HG03460 (cell line): ENCODE results near the gene BCOR.

Experiments used
- ATAC-seq: cut with Tn5 transposase; IDR thresholded peaks from one replicate; pipeline ENCODE4 v1.9.1; 2021; ENCODE audit not compliant: unreplicated experiment

The BCOR gene

DNA sequence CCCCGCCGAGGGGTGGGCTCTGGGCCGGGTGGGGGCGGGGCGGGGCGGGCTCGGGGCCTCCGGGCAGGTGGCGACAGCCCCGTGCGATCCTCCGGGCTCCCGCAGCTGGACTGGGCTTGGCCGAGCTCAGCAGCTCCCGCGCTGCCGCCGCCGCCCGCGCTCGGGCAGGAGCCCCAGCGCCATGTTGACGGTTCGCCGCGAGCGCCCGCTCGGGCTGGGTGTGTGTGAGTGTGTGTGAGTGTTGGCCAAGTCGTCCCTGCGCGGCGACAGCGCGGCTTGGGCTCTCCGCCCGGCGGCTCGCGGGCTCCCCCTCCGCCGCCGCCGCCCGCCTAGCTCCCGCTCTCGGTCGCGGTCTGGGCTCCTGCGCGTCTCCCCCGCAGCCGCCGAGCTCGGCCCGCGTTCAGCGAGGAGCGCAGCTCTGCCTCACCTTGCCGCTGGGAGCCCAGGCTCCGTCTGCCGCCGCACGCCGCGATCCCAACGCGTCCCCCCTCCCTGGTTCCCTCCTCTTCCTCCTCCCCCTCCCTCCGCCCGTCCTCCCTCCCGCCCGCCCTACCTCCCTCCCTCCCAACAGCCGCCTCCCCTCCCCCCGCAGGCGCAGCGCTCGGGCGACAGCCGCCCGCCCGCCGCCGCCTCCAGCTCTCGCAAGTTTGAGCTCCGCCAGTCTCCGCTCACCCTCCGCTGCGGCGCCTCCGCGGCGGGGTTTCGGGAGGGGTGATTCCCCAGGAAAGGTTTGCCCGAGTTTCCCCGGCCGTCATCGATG lies at the start of gene BCOR:
Gene BCOR (minus strand): TSS at position 455 of the 760 bp plus-strand sequence. CDS start 20,029 bp downstream, outside the sequence.
- peak; percentile 20 for ATAC-seq

DNA sequence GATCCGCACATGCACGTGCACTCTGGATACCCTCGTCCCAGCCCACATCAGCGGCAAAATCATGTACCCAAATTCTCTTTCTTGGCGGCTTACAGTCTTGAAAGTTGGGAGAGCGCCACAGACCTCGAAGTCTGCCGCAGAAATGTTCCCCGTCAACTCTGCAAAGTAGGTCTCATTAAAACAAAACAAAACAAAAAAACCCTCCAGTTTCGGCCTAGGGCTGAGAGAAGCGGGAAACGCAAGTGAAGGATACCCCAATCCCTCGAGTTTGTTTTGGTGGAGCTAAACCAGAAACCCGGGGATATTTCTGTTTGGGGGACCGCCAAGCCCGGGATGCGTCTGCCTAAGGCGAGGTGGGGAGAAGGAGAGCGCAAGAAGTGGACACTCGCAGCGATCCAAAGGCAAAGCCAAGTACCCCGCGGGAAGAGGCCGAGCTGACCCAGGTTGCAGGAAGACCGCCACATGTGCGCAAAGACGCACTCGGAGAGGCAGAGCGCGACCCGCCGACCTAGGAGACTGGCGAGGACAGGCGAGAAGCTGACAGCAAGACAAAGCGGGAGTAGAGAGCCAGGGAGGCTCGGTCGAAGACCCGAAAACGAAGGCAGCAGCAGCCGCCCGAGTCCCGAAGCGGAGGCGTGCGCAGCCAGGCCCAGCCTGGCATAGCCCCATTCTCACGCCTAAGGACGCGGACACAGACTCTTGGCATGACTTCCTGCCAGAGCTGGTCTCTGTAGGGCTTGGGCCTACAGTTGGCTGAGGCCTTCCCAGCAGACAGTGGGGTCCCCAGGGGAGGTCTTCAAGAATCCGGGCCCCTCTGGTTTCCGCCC lies 49.6 kb upstream of the BCOR start:
- no peak for ATAC-seq

DNA sequence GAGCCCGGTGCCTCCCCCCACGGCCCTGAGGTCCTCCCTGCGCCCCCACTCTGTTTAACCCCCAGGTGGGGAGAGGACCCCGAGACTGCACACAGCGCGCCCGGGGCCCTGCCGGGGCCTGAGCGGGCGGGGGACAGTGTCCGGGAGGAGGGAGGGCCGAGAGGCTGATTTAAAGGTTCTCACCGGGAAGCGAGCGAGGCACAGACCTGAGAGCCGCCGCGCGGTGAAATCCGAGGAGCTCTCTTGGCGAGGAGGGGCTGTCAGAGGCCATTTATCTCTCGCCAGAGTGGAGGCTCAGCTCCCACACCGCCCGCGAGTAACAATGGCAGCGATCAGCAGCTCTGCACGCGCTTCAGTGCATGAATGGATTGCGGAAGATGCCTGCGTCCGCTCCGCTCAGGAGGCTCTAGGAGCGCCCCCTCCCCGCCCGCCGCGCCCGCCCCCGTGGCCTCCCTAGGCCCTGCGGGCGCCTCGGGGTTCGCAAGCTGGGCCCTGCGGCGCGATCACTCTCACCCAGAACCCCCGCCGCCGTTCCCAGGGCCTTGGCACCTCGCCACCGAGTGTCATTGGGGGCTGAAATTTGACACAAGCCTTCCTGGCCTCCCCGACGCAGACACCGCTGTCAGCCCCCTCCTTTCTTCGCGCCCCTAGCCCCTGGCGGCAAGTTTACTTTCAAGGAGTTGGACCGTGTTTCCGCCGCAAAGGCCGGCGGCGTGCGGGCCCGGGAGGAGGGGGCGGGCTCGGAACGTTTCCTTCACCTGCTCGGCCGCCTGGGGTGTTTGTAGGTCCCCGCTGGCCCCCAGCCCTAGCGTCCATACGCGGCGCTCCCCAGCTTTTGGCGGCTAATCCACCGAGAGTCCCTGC lies 48.7 kb upstream of the BCOR start:
- no peak for ATAC-seq

DNA sequence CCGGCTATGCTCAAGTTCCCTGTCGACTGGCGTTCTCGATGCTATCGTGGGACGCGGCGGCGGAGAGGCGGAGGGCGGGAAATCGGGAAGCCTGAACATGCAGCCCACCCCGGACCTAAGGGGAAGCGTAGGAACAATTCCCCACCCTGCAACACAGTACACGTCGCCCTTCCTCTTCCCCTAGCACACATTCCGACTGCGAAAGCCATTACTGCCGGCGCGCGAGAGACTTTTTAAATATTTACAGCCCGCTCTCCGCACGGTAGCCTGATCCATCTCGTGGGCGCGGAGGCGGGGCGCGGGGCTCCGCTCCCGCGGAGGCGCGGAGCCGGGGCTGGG lies 48.1 kb upstream of the BCOR start:
- no peak for ATAC-seq

DNA sequence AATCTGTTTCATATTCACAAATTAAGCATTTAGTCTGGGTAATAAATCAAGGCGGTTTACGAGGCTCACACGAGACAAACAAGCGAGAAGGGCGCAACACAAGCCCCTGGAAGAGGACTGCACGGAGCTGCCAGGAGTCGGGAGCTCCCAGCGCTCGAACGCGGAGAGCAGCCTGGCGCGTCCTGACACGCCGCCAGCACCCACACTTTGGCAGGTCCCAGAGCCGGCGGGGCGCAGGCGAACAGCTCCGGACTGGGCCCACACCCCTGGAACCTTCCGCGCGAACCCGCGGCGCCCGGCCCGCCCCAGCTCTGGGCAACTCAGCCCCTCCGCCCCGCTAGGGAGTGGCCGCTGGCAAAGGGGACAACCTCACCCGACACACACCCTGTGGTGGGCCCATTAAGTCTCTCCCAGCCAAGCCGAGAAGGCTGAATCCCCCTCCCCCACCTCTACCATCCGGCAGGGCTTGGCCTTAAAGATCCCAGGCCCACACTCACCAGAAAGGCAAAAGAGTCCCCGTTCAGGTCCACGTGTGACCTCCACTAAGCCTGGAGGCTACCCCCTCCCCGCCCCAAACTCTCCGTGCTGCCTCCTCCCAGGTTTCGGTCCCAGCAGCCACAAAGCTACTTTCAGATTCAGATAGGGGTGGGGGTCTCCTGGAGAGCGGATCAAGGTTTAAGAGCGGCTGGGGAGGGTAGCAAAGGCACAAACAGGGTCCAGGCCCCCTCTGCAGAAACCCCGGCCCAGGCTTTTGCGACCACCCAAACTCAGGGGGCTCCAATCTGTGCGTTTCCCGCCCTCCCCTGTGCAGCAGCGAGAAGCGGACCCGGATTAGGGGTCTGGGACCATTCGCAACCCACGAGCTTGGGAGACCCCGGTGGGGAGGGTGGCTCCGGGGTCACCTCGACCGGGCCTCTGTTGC lies 47.5 kb upstream of the BCOR start:
- no peak for ATAC-seq

DNA sequence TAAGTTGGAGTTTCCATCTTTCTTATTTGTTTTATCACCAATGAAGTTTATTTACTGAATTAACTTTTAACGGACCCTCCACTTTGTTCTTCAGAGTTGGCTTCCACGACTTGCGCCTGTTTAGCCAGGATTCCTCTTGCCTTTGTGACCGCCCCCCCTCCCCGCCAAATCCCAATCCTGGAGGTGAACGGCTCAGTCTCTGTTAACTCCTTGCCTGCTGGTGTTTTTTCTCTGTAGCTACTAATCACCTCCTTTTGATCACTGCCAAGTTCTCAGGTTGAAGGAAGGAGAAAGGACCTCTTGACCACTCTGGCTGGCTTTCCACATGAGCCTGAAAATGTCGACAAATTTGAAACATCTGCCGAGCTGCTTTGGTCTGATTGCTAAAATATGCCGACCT lies 46.8 kb upstream of the BCOR start:
- no peak for ATAC-seq

DNA sequence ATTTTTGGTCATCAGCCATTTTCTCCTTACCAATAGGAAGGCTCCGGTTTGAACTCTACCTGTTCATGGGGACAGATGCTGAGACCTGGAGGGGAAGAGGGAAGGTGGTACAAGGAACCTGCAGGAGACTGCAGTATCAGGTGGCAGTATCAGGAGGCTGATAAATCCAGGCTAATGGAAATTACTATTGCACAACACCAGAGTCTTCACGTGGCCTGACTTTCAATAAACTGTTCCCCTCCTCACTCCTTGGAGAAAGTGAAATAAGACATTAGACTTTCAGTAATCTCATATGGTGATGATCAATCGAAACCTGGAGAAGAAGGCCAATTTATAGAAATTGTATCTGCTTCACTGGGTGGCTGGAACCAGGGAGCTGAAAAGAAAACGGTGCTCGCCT lies 46.2 kb upstream of the BCOR start:
- ATAC-seq: no peak

DNA sequence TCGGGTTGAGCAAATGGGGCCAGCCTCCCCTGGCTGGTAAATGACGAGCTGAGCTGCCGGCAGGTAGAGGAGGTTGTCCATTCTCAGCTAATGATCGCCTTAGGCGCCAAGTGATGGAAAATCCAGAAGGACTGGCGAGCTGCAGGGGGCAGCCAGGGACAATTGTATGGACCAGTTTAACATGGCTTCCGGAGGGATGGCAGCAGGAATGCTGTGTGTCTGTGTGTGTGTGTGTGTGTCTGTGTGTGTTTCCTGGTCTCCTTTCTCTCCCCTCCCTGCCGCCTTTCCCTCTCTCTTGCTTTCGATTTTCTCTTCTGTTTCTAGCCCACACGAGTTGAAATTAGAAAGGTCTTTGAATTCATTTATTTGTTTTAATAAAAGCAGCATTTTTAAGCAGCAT lies 45.2 kb upstream of the BCOR start:
- ATAC-seq: no peak

DNA sequence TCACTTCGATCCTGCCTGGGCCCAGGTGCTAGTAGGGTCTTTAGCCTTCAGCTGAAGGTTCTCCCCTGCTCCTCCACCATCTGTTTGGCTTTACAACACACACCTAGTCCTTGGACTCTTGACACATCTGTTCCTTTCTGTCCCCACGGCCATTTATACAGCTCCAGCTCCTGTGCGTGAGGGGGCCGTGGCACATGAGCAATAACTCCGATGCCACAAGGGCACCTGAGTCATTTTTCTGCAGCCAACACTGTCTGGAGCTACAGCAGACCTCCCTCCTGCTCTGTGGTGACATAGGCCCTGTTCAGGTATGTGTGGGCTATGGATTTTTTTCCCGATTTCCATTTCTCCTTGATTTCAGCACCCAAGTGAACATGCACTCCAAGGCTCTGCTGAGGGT lies 44.7 kb upstream of the BCOR start:
- ATAC-seq: no peak

DNA sequence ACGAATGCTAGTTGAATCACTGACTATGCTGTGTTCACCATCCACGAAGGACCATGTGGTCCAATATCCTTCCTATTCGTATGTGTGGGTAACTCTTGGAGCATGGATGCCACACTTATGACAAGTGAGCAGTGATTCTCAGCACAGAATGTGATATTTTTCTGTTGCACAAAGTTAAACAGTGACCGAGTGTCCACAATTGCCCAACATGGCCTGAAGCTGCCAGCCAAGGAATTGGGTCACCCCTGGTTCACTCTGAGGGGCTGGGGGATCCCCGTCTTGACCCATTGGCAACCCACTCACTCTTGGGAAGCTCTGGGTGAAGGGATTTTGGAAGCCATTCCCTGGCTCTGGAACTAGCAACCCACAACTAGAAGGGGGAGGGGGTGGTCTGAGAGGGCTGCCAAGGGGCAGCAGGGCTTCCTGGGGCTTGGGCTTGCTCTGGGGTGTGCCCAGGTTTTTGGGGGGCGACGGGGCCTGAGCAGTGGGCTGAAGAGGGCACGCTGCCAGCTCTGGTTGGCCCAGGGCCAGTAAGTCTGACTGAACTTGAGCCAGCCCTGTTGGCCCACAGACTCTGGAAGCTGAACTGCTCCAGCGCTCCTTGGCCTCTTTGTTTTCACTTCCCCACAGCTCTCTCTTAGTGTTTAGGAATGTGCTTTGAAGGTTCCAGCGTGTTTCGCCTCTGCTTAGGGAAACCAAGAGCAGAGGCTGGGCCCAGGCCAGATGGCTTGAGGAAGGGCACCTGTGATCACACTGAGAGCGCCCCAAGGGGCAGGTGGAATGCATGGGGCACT lies 43.1 kb upstream of the BCOR start:
- no peak for ATAC-seq

DNA sequence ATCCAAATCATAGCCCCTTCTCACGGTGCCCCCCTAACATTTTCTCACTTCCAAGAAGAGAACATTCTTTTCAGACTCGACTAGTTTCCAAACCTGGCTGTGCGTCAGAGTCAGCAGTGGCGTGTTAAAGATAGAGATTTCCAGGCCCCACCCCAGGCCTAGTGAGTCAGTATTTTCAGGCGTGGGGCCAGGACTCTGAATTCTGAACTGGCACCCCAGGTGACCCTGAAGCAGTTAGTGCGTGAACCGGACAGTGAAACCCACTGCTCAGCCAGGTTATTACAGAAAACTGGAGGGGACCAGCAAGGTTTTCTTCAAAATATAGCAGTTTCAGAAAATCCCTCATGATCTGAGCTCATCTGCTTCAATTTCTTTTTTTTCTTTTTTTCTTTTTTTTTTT lies 35.0 kb upstream of the BCOR start:
- ATAC-seq: no peak

DNA sequence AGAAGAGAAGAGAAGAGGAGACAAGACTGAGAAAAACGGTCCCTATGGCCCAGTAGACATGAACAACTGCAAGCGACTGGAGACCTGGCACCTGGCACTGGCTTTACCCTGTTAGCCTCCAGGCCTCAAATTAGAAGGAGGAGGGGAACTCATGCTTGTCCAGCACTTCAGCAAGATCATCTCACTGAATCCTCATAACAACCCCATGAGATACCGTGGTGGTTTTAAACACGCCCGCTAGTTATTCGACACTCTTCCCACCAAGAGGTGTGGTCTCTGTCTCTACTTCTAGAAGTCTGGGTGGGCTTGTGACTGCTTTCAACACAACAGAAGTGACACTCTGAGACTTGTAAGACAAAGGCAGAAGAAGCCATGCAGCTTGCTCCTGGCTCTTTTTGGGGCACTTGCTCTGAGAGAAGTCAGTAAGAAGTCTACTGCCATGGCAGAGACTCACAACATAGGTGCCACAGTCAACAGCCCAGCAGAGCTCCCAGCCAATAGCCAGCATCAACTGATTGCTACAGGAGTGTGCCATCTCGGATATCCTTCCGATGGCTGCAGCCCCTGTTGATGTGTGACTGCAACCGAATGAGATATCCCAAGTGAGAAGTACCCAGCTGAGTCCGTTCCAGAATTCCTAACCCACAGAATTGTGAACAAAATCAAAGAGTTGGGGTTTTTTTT lies 34.0 kb upstream of the BCOR start:
- ATAC-seq: no peak

DNA sequence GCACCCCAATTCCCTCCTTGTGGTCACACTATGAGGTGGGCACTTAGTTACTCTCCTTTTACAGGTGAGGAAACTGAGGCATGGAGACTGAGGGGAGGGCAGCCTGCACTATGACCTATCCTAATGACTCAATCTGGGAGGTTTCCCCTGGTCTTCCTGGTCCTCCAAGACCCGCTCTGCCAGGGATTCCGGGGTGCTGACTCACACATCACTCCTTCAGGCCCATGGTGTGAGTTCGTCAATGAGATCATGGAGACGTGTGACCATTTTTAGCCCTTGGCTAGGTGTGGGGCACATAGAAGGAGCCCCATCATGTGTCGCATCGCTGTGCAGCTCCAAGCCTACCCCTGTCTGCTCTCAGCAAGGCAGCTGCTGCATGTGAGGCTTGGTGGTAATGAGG lies 32.4 kb upstream of the BCOR start:
- no peak for ATAC-seq

DNA sequence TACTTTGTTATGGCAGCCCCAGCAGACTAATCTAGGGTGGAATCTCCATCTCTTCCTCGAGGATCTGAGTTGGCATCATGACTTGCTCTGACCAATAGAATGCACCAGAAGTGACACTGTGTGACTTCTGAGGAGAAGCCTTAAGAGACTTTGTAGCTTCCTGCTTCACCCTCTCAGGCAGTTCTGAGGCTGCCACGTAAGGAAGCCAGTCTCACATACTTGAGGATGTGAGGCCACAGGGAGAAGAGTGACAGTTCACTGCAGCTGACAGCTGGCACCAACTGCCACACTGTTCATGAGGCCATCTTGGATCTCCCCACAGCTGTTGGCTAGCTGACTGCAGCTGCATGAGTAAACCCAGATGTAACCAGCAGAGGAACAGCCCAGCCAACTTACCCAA lies 29.3 kb upstream of the BCOR start:
- ATAC-seq: no peak

DNA sequence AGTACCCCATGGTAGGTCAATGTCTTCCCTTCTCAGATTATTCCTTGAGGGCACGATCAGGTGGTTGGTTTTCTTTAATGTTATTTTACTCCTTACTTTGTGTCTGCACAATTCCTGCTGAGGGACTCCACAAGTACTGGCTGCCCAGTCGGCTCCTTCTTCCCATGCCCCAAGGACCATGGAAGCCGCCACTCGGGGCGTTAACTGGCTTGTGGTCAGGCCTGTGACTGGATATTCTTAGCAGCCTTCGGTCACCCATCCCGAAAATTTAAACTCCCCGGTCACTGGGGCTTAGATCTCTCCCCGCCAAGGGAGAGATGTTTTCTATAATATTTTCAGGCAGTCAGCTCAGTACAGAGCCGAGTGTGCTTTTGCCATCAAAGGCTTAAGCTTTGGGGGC lies 24.7 kb upstream of the BCOR start:
- no peak for ATAC-seq

DNA sequence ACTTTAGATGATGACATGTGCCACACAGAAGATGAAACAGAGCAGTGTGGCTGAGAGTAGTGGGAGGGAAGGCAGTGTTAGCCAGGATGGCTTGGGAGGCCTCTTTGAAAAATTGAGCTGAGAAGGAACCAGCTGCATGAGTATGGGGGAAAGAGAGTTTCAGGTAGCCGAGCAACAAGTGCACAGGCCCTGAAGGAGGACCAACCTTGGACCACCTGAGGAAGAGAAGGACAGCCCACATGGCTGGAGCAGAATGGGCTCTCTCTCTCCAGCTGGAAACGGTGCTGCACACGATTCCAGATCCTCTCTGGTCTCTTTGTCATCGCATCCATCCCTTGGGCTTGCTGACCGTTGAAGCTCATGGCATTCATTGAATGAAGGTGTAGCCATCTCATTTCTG lies 23.9 kb upstream of the BCOR start:
- no peak for ATAC-seq

DNA sequence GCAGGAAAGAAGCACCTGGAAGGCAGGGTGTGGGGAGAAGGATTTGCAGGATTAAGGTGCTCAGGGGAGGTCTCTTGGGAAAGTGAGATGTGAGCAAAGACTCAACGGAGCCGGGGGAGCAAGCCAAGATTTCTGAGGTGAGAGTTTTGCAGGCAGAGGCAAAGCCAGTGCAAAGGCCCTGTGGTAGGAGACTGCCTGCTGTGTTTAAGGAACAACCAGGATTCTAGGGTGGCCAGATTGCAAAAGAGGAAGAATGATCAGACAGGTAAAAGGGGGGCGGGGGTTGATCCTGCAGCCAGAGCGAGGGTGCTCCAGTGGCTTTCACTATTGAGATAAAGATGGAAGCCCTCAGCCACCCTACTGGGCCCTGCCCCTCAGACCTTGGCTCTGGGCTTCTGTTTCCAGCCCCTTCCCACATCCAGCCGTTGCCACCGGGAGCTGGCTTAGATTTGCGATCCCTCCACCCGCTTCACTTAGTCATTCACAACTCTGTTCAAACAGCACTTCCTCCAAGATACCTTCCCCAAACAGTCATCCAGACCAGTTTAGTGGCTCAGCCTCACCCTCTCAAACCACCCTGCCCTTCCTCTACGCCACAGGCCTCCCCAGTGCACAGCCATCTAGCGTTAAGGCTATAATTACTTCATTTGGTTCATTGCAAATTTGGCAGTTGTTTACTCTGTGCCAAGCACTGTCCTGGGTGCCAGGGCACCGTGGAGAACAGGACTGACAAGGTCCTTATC lies 23.3 kb upstream of the BCOR start:
- no peak for ATAC-seq

DNA sequence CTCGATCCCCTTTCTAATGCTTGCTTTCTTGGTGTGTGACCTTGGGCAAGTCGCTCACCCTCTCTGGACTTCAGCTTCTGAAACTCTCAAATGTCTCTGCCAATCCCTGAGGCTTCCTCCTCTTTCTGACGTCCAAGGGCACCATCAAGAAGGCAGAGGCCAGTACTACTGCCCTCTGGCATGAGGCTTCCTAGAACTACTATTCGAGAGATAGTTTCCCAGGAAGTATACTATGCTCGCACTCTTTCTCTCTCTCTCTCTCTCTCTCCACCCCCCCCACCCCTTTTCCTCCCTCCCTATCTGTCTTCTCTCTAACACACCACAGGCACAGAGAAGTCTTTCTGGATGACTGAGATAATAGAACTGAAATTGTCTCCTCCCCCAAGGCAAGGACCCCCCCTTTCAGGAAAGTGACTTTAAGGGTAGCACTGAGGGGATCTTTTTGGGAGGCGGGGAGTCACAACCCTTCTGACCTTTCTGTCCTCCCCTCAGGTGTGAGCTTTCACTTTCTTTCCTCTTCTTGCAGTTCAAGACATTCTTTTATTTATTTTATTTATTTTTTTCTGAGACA lies 20.0 kb upstream of the BCOR start:
- no peak for ATAC-seq
